ENCODE measurements around the gene NPHP4.

DNA sequence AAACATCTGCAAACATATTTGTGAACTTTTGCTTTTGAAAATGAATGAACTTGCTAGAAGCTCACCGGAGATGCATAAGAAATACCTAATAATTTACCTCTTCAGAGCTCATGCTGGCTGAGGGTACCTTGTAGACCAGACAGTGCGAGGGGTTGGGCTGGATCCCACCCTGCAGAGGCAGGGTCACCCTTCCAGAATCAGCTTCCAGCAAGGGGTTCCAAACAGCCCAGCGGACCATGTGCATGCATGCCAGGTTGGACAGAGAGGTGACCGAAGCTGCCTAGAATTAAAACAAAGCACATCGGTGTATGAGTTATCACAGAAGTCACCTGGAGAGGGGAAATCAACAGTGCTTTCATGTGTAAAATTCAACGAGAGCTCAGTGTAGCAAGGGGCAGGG is 59.2 kb downstream of the NPHP4 start:
- TF ChIP-seq, protein P1, sequence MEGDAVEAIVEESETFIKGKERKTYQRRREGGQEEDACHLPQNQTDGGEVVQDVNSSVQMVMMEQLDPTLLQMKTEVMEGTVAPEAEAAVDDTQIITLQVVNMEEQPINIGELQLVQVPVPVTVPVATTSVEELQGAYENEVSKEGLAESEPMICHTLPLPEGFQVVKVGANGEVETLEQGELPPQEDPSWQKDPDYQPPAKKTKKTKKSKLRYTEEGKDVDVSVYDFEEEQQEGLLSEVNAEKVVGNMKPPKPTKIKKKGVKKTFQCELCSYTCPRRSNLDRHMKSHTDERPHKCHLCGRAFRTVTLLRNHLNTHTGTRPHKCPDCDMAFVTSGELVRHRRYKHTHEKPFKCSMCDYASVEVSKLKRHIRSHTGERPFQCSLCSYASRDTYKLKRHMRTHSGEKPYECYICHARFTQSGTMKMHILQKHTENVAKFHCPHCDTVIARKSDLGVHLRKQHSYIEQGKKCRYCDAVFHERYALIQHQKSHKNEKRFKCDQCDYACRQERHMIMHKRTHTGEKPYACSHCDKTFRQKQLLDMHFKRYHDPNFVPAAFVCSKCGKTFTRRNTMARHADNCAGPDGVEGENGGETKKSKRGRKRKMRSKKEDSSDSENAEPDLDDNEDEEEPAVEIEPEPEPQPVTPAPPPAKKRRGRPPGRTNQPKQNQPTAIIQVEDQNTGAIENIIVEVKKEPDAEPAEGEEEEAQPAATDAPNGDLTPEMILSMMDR (IDR thresholded peaks at IDR 0.05), result no peak
- TF ChIP-seq EZH2phosphoT487 (IDR thresholded peaks at IDR 0.05; ENCODE audit: borderline replicate concordance, low read depth) (no peak), CHD2 (IDR thresholded peaks at IDR 0.05; ENCODE audit: low read length, partially characterized antibody) (no peak), FOSL2 (IDR thresholded peaks at IDR 0.05; ENCODE audit: borderline replicate concordance, low read depth) (no peak), POLR2AphosphoS5 (IDR thresholded peaks at IDR 0.05; ENCODE audit: low read depth, low read length) (no peak), SMC3 (IDR thresholded peaks at IDR 0.05; ENCODE audit: low read depth, low read length) (no peak), JUND (IDR thresholded peaks at IDR 0.05) (no peak), GABPA (IDR thresholded peaks at IDR 0.05; ENCODE audit: low read depth) (no peak)
- TF ChIP-seq, protein P2, sequence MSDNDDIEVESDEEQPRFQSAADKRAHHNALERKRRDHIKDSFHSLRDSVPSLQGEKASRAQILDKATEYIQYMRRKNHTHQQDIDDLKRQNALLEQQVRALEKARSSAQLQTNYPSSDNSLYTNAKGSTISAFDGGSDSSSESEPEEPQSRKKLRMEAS (IDR thresholded peaks at IDR 0.05; ENCODE audit: low read depth), result no peak
- TF ChIP-seq, protein P3, sequence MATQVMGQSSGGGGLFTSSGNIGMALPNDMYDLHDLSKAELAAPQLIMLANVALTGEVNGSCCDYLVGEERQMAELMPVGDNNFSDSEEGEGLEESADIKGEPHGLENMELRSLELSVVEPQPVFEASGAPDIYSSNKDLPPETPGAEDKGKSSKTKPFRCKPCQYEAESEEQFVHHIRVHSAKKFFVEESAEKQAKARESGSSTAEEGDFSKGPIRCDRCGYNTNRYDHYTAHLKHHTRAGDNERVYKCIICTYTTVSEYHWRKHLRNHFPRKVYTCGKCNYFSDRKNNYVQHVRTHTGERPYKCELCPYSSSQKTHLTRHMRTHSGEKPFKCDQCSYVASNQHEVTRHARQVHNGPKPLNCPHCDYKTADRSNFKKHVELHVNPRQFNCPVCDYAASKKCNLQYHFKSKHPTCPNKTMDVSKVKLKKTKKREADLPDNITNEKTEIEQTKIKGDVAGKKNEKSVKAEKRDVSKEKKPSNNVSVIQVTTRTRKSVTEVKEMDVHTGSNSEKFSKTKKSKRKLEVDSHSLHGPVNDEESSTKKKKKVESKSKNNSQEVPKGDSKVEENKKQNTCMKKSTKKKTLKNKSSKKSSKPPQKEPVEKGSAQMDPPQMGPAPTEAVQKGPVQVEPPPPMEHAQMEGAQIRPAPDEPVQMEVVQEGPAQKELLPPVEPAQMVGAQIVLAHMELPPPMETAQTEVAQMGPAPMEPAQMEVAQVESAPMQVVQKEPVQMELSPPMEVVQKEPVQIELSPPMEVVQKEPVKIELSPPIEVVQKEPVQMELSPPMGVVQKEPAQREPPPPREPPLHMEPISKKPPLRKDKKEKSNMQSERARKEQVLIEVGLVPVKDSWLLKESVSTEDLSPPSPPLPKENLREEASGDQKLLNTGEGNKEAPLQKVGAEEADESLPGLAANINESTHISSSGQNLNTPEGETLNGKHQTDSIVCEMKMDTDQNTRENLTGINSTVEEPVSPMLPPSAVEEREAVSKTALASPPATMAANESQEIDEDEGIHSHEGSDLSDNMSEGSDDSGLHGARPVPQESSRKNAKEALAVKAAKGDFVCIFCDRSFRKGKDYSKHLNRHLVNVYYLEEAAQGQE (IDR thresholded peaks at IDR 0.05; ENCODE audit: low read depth, low read length), result no peak
- TF ChIP-seq, protein P4, sequence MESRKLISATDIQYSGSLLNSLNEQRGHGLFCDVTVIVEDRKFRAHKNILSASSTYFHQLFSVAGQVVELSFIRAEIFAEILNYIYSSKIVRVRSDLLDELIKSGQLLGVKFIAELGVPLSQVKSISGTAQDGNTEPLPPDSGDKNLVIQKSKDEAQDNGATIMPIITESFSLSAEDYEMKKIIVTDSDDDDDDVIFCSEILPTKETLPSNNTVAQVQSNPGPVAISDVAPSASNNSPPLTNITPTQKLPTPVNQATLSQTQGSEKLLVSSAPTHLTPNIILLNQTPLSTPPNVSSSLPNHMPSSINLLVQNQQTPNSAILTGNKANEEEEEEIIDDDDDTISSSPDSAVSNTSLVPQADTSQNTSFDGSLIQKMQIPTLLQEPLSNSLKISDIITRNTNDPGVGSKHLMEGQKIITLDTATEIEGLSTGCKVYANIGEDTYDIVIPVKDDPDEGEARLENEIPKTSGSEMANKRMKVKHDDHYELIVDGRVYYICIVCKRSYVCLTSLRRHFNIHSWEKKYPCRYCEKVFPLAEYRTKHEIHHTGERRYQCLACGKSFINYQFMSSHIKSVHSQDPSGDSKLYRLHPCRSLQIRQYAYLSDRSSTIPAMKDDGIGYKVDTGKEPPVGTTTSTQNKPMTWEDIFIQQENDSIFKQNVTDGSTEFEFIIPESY (IDR thresholded peaks at IDR 0.05; ENCODE audit: borderline replicate concordance, low read depth), result no peak
- TF ChIP-seq, protein P5, sequence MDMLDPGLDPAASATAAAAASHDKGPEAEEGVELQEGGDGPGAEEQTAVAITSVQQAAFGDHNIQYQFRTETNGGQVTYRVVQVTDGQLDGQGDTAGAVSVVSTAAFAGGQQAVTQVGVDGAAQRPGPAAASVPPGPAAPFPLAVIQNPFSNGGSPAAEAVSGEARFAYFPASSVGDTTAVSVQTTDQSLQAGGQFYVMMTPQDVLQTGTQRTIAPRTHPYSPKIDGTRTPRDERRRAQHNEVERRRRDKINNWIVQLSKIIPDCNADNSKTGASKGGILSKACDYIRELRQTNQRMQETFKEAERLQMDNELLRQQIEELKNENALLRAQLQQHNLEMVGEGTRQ (IDR thresholded peaks at IDR 0.05; ENCODE audit: borderline replicate concordance, low read depth, low read length), result no peak
